Measurements from ENCODE around the gene NFAM1. TPM values are rescaled to one million over a fixed set of nuclear protein-coding genes. Genes with fewer than 3 reads are reported as not detected.

Gene NFAM1
- total and polyA plus RNA-seq, 2 donors (not counting 3 experiments of a cell fraction or from before 2014, with no cell fraction given): not detected

GRCh38 chr22:42468841-42469240 lies 36.6 kb upstream of the NFAM1 start:
- no peak overlapping the region for H3K4me3 ChIP-seq (replicated peaks in 1 of 3; ENCODE audit: insufficient read depth in 1 of 3, low read depth in 1 of 3, low read length in 3 of 3)
- H4K20me1 ChIP-seq (replicated peaks; ENCODE audit: control insufficient read depth, extremely low read depth, insufficient read depth, low read length): no peaks in the 10 kb centered on the region
- DNase-seq (ENCODE audit: low read depth, low spot score): no peak
- ChIA-PET POLR2A (no interaction called here), CTCF (no interaction called here)
- no peak overlapping the region for H3K9ac ChIP-seq (replicated peaks; ENCODE audit: extremely low read depth, insufficient read depth, low read length)
- H3K79me2 ChIP-seq (ENCODE audit: control insufficient read depth, insufficient read depth, low read length): no peaks in the 10 kb centered on the region
- H3K9me3 ChIP-seq (replicated peaks; ENCODE audit: control insufficient read depth, insufficient read depth, low read length): no peaks in the 10 kb centered on the region
- no peak overlapping the region for H3K27ac ChIP-seq (ENCODE audit: insufficient read depth, low read depth, low read length)
- H2AFZ ChIP-seq (ENCODE audit: low read depth, low read length): no peak overlapping the region
- intact Hi-C loops (cut with micrococcal nuclease): no loop called here
- no peak overlapping the region for H3K4me2 ChIP-seq (ENCODE audit: insufficient read depth, low read length)
- no peak for TF ChIP-seq GATA2 (IDR thresholded peaks at IDR 0.05; ENCODE audit: insufficient read depth, insufficient read length, low read depth, low read length)
- no peak for TF ChIP-seq JUN (IDR thresholded peaks at IDR 0.05; ENCODE audit: borderline replicate concordance, insufficient read depth, insufficient read length, low read depth)
- no peak for TF ChIP-seq MYC (IDR thresholded peaks at IDR 0.05; ENCODE audit: low read depth, low read length)
- TF ChIP-seq POLR2AphosphoS5 (IDR thresholded peaks at IDR 0.05; ENCODE audit: insufficient read depth, low read depth, low read length): no peak
- BruUV-seq (replicated peaks): no TSS peak
- no peaks in the 10 kb centered on the region for H3K4me1 ChIP-seq (ENCODE audit: control insufficient read depth, extremely low read depth, insufficient read depth, low read length)
- no peak for FAIRE-seq
- no peaks in the 10 kb centered on the region for H3K9me1 ChIP-seq (replicated peaks; ENCODE audit: control insufficient read depth, extremely low read depth, insufficient read depth, low read length)
- dilution Hi-C loops (cut with MboI; ENCODE audit: extremely low pct_ligation_motif_present, low sequenced_read_pairs): no loop called here
- H3K36me3 ChIP-seq (ENCODE audit: control insufficient read depth in 2 of 2, extremely low read depth in 1 of 2, insufficient read depth in 2 of 2, low read length in 2 of 2): no peaks in the 10 kb centered on the region
- peaks cover 2 to 5% of the 10 kb centered on the region in 2 experiments for H3K27me3 ChIP-seq (ENCODE audit: control insufficient read depth in 2 of 2, insufficient read depth in 2 of 2, low read length in 2 of 2)

GRCh38 chr22:42462016-42462415 lies 29.8 kb upstream of the NFAM1 start:
- H3K79me2 ChIP-seq (ENCODE audit: control insufficient read depth, insufficient read depth, low read length): no peaks in the 10 kb centered on the region
- ChIA-PET POLR2A (no interaction called here), CTCF (no interaction called here)
- no peaks in the 10 kb centered on the region for H4K20me1 ChIP-seq (replicated peaks; ENCODE audit: control insufficient read depth, extremely low read depth, insufficient read depth, low read length)
- DNase-seq (ENCODE audit: low read depth, low spot score) (no peak), FAIRE-seq (no peak)
- BruUV-seq (replicated peaks): no TSS peak
- intact Hi-C loops (cut with micrococcal nuclease): no loop called here
- no peaks in the 10 kb centered on the region for H3K9me1 ChIP-seq (replicated peaks; ENCODE audit: control insufficient read depth, extremely low read depth, insufficient read depth, low read length)
- no peak overlapping the region for H3K4me3 ChIP-seq (replicated peaks in 1 of 3; ENCODE audit: insufficient read depth in 1 of 3, low read depth in 1 of 3, low read length in 3 of 3)
- H3K27me3 ChIP-seq (ENCODE audit: control insufficient read depth in 2 of 2, insufficient read depth in 2 of 2, low read length in 2 of 2): peaks cover 15 to 16% of the 10 kb centered on the region in 2 experiments
- no peak overlapping the region for H3K9ac ChIP-seq (replicated peaks; ENCODE audit: extremely low read depth, insufficient read depth, low read length)
- H3K9me3 ChIP-seq (replicated peaks; ENCODE audit: control insufficient read depth, insufficient read depth, low read length): no peaks in the 10 kb centered on the region
- H2AFZ ChIP-seq (ENCODE audit: low read depth, low read length): no peak overlapping the region
- H3K36me3 ChIP-seq (ENCODE audit: control insufficient read depth in 2 of 2, extremely low read depth in 1 of 2, insufficient read depth in 2 of 2, low read length in 2 of 2): no peaks in the 10 kb centered on the region
- no peaks in the 10 kb centered on the region for H3K4me1 ChIP-seq (ENCODE audit: control insufficient read depth, extremely low read depth, insufficient read depth, low read length)
- TF ChIP-seq, protein P1, sequence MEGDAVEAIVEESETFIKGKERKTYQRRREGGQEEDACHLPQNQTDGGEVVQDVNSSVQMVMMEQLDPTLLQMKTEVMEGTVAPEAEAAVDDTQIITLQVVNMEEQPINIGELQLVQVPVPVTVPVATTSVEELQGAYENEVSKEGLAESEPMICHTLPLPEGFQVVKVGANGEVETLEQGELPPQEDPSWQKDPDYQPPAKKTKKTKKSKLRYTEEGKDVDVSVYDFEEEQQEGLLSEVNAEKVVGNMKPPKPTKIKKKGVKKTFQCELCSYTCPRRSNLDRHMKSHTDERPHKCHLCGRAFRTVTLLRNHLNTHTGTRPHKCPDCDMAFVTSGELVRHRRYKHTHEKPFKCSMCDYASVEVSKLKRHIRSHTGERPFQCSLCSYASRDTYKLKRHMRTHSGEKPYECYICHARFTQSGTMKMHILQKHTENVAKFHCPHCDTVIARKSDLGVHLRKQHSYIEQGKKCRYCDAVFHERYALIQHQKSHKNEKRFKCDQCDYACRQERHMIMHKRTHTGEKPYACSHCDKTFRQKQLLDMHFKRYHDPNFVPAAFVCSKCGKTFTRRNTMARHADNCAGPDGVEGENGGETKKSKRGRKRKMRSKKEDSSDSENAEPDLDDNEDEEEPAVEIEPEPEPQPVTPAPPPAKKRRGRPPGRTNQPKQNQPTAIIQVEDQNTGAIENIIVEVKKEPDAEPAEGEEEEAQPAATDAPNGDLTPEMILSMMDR (IDR thresholded peaks at IDR 0.05; ENCODE audit: extremely low read depth in 1 of 2, insufficient read depth in 1 of 2, low read depth in 1 of 2, low read length in 2 of 2): no peak
- no peak for TF ChIP-seq FOS (IDR thresholded peaks at IDR 0.05; ENCODE audit: borderline replicate concordance, insufficient read depth, low read length)
- TF ChIP-seq GATA2 (IDR thresholded peaks at IDR 0.05; ENCODE audit: insufficient read depth, insufficient read length, low read depth, low read length): no peak
- no peak for TF ChIP-seq POLR2AphosphoS5 (IDR thresholded peaks at IDR 0.05; ENCODE audit: insufficient read depth, low read depth, low read length)
- no peak for TF ChIP-seq MAX (IDR thresholded peaks at IDR 0.05; ENCODE audit: insufficient read depth, insufficient read length)
- TF ChIP-seq EZH2 (IDR thresholded peaks at IDR 0.05; ENCODE audit: borderline replicate concordance, low read depth, low read length, severe bottlenecking): no peak
- TF ChIP-seq MYC (IDR thresholded peaks at IDR 0.05; ENCODE audit: low read depth, low read length): no peak
- no peak for TF ChIP-seq JUN (IDR thresholded peaks at IDR 0.05; ENCODE audit: borderline replicate concordance, insufficient read depth, insufficient read length, low read depth)
- TF ChIP-seq POLR2A (IDR thresholded peaks at IDR 0.05; ENCODE audit: low read depth, low read length): no peak
- H3K4me2 ChIP-seq (ENCODE audit: insufficient read depth, low read length): no peak overlapping the region
- H3K27ac ChIP-seq (ENCODE audit: insufficient read depth, low read depth, low read length): no peak overlapping the region
- dilution Hi-C loops (cut with MboI; ENCODE audit: extremely low pct_ligation_motif_present, low sequenced_read_pairs): no loop called here

Data from endothelial cell of umbilical vein (primary cell).